Vagina (tissue), 2 donors: ENCODE data around the gene EFCAB6.

Experiments used
- POLR2A ChIP-seq, 2 donors: fragments of 450-650 bp; IDR thresholded peaks; one replicate each; pipeline ENCODE4 v1.6.1; 2017; ENCODE audit warnings: antibody characterized with exemption in 2 of 2, mild to moderate bottlenecking in 2 of 2, moderate library complexity in 2 of 2
- TF ChIP-seq, protein P1 (sequence below), 3 experiments: fragments of 450-650 bp in 2 of 3; fragments of 200-600 bp in 1 of 3; sonication (generic) in 1 of 3; IDR thresholded peaks; one replicate each; pipeline ENCODE4 v1.5.1; 2017 to 2019; ENCODE audit warnings: antibody characterized with exemption in 3 of 3, mild to moderate bottlenecking in 2 of 3, moderate library complexity in 2 of 3

DNA sequence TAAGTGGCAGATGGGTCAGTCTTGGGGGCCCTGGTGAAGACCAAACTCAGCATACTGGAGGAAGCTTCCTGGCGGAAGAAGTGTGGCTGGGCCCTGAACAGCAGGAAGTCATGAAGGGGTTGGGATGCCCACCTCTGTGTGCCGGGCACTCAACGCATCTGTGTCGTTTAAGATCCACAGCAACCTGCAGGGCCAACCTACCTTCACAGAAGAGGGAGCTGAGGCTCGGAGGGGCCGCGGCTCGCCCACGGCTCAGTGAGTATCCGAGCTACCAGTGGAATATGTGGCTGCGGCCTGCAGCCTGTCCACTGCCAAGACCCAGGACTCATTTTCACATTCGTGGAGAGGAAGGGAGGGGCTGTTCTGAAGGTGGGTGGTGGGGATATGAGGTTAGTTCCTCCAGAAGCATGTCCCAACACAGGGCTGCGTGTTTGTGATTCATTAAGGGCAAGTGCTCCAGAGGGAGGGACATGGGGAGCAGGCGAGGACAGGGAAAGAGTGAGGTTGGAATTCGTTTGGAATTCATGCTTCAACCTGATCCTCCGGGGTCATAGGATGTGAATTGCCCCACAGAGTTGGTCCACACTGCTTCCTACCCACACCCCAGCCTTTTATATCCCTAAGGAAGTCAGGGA is 300.7 kb downstream of the EFCAB6 start:
- TF ChIP-seq, protein P1, sequence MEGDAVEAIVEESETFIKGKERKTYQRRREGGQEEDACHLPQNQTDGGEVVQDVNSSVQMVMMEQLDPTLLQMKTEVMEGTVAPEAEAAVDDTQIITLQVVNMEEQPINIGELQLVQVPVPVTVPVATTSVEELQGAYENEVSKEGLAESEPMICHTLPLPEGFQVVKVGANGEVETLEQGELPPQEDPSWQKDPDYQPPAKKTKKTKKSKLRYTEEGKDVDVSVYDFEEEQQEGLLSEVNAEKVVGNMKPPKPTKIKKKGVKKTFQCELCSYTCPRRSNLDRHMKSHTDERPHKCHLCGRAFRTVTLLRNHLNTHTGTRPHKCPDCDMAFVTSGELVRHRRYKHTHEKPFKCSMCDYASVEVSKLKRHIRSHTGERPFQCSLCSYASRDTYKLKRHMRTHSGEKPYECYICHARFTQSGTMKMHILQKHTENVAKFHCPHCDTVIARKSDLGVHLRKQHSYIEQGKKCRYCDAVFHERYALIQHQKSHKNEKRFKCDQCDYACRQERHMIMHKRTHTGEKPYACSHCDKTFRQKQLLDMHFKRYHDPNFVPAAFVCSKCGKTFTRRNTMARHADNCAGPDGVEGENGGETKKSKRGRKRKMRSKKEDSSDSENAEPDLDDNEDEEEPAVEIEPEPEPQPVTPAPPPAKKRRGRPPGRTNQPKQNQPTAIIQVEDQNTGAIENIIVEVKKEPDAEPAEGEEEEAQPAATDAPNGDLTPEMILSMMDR (IDR thresholded peaks at IDR 0.05) = no peak
- TF ChIP-seq POLR2A (IDR thresholded peaks at IDR 0.05) = no peak
